ENCODE measurements around the gene NDRG3.
A peak's percentile ranks its signal among the peaks of the same experiment; 100 is the strongest.

NDRG3 gene

DNA sequence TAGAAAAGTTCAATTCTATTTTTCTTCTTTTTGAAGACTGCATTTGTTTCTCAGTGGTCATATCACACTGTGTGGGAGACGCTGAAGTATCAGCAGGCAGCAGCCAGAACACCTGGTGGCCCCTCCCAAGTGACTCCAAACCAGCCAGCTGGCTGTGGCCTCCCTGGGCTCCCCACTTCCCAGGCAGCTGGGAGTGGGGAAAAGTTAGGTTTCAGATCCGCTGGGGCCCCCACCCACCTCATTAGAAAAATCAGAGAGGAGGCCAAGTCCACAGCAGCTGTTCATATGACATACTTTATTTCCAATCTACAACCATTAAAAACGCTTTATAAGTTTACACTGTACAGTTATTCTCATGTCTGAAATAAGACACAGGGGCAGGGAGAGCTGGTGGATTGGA is 31.3 kb upstream of the NDRG3 start:
- TF ChIP-seq, protein P1, sequence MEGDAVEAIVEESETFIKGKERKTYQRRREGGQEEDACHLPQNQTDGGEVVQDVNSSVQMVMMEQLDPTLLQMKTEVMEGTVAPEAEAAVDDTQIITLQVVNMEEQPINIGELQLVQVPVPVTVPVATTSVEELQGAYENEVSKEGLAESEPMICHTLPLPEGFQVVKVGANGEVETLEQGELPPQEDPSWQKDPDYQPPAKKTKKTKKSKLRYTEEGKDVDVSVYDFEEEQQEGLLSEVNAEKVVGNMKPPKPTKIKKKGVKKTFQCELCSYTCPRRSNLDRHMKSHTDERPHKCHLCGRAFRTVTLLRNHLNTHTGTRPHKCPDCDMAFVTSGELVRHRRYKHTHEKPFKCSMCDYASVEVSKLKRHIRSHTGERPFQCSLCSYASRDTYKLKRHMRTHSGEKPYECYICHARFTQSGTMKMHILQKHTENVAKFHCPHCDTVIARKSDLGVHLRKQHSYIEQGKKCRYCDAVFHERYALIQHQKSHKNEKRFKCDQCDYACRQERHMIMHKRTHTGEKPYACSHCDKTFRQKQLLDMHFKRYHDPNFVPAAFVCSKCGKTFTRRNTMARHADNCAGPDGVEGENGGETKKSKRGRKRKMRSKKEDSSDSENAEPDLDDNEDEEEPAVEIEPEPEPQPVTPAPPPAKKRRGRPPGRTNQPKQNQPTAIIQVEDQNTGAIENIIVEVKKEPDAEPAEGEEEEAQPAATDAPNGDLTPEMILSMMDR (IDR thresholded peaks at IDR 0.05; ENCODE audit: low read length, missing control alignments), result no peak
- DNase-seq (ENCODE audit: low read depth), result no peak
- H3K4me3 ChIP-seq (replicated peaks; ENCODE audit: low read depth, low read length), result no peak overlapping the region

DNA sequence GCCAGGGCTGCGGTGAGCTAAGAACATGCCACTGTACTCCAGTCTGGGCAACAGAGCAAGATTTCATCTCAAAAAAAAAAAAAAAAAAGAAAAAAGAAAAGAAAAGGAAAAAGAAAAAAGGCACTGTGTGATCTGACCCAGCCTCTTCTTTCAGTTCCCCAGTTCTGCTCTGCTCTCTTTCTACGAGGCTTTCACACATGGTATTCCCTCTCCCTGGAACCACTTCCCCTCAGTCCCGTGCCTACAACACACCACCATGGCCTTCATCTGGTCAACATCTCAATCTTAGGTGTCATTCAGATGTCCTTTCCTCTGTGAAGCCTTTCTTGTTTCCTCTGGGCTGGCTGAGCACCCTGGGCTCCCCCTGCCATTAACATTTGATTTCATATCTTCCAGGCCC is 29.9 kb upstream of the NDRG3 start:
- no peak overlapping the region for H3K4me3 ChIP-seq (replicated peaks; ENCODE audit: low read depth, low read length)
- no peak for DNase-seq (ENCODE audit: low read depth)
- TF ChIP-seq, protein P1 (IDR thresholded peaks at IDR 0.05; ENCODE audit: low read length, missing control alignments), result no peak

DNA sequence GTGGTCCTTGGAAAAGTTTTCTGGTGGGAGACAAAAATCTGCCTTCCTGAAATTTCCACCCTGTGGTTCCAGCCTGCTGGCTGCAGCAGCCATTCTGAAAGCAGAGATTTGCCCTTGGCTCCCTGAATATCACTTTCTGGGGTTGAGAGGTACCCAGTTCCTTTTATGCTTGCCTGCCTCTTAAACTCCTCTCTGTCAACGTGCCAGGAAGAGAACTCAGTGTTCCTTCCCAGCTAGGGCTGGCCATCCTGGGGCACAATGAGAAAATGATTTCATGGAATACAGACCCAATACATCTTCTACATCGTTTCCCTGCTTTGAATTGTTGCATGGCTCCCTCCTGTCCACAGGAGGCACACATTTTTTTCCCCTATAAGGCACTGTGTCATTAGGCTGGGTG is 29.3 kb upstream of the NDRG3 start:
- no peak for DNase-seq (ENCODE audit: low read depth)
- TF ChIP-seq, protein P1 (IDR thresholded peaks at IDR 0.05; ENCODE audit: low read length, missing control alignments), result no peak
- no peak overlapping the region for H3K4me3 ChIP-seq (replicated peaks; ENCODE audit: low read depth, low read length)

GRCh38 chr20:36773597-36774390 is 27.9 kb upstream of the NDRG3 start, which contains the start of gene DSN1:
DSN1 (minus strand) TSS chr20:36773763; CDS start chr20:36771458, 2,305 bp downstream.
- TF ChIP-seq, protein P1 (IDR thresholded peaks at IDR 0.05; ENCODE audit: low read length, missing control alignments), result peak; percentile 58
- DNase-seq (ENCODE audit: low read depth), result peak; percentile 98
- peak within 1 kb of the TSS; percentile 86 for H3K4me3 ChIP-seq (replicated peaks; ENCODE audit: low read depth, low read length)

GRCh38 chr20:36773107-36773596 is 27.3 kb upstream of the NDRG3 start:
- TF ChIP-seq, protein P1 (IDR thresholded peaks at IDR 0.05; ENCODE audit: low read length, missing control alignments), result no peak
- peak overlapping the region; percentile 86 for H3K4me3 ChIP-seq (replicated peaks; ENCODE audit: low read depth, low read length)
- no peak for DNase-seq (ENCODE audit: low read depth)

DNA sequence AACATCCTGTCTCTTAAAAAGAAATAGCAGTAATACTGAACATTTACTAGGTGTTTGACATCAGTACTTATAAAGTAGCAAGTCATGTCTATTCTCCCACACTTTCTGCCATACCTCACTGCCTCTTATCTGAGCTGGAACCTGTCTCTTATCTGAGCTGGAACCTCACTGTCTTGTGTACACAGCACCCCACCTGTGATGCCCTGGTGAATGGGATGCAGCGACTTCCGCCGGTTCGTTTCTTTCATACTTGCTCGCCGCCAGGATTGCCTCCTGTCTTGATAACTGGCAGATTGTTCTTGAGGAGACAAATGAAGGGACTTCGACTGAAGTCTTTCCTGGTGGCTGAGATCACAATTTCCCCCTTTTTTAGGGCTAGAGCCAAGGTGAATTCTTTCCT is 24.8 kb upstream of the NDRG3 start:
- no peak overlapping the region for H3K4me3 ChIP-seq (replicated peaks; ENCODE audit: low read depth, low read length)
- DNase-seq (ENCODE audit: low read depth), result no peak
- TF ChIP-seq, protein P1 (IDR thresholded peaks at IDR 0.05; ENCODE audit: low read length, missing control alignments), result no peak

All from fibroblast of pulmonary artery (primary cell).